Left ventricle myocardium inferior (tissue), 1 donor: Measurements from ENCODE around the gene IQCM. TPM values are rescaled to one million over a fixed set of nuclear protein-coding genes. Genes with fewer than 3 reads are reported as not detected.

Source experiments
- DNase-seq: peaks from one replicate; pipeline ENCODE4 v3.0.0-alpha.2; 2020
- H3K27ac ChIP-seq: fragments of 200-600 bp; replicated peaks from 2 replicates; pipeline ENCODE4 v1.8.0; 2021
- H3K27me3 ChIP-seq: fragments of 200-600 bp; 2 replicates; pipeline ENCODE4 v1.8.0; 2021; ENCODE audit warnings: low read depth
- H3K36me3 ChIP-seq: fragments of 200-600 bp; 2 replicates; pipeline ENCODE4 v1.8.0; 2021
- H3K4me1 ChIP-seq: fragments of 200-600 bp; 2 replicates; pipeline ENCODE4 v1.8.0; 2021
- H3K4me3 ChIP-seq: fragments of 200-600 bp; 2 replicates; pipeline ENCODE4 v1.8.0; 2021; ENCODE audit warnings: mild to moderate bottlenecking, moderate library complexity
- H3K9me3 ChIP-seq: fragments of 200-600 bp; replicated peaks from 2 replicates; pipeline ENCODE4 v1.8.0; 2021
- CTCF ChIP-seq: fragments of 200-600 bp; IDR thresholded peaks from 2 replicates; pipeline ENCODE4 v1.8.0; 2021; ENCODE audit warnings: antibody characterized with exemption, mild to moderate bottlenecking, borderline replicate concordance
- intact Hi-C: fragments of 100-400 bp; cut with micrococcal nuclease; formaldehyde crosslinking; loops from one replicate; pipeline ENCODE4 v1.11.0; 2022
- total RNA-seq: library from RNA; stranded (reverse); fragmentation: NEBNext Ultra II Directional; extraction: Animal tissue kit (Norgen Biotek cat#: 25700); gene quantifications from one replicate; pipeline ENCODE4 v1.2.1, GENCODE V29; 2021
- donor health status: DM: no; HTN: yes; CAD: no; lungs with severe emphysema.

Gene IQCM
- total RNA-seq, 1 donor from 2014 or later = not detected

- no peak overlapping the region for H3K27ac ChIP-seq
- H3K27me3 ChIP-seq = no peaks in the 10 kb centered on the region
- DNase-seq = no peak
- H3K4me3 ChIP-seq = no peak overlapping the region
- intact Hi-C loops = no loop called here
- H3K4me1 ChIP-seq = peaks cover 7% of the 10 kb centered on the region
- TF ChIP-seq CTCF = no peak
- no peaks in the 10 kb centered on the region for H3K36me3 ChIP-seq
- no peaks in the 10 kb centered on the region for H3K9me3 ChIP-seq
Observed at GRCh38 chr4:149793459-149793858, 22.2 kb downstream of the IQCM start.

GRCh38 chr4:149791851-149792250, 23.8 kb downstream of the IQCM start:
- TF ChIP-seq CTCF = no peak
- no peak for DNase-seq
- H3K27me3 ChIP-seq = no peaks in the 10 kb centered on the region
- H3K27ac ChIP-seq = no peak overlapping the region
- H3K9me3 ChIP-seq = no peaks in the 10 kb centered on the region
- no peaks in the 10 kb centered on the region for H3K36me3 ChIP-seq
- no peak overlapping the region for H3K4me3 ChIP-seq
- peaks cover 7% of the 10 kb centered on the region for H3K4me1 ChIP-seq
- intact Hi-C loops = no loop called here

GRCh38 chr4:149790172-149790907, 25.3 kb downstream of the IQCM start:
- no peaks in the 10 kb centered on the region for H3K9me3 ChIP-seq
- intact Hi-C loops = no loop called here
- no peak overlapping the region for H3K4me3 ChIP-seq
- no peak for DNase-seq
- no peak for TF ChIP-seq CTCF
- H3K4me1 ChIP-seq = peaks cover 7% of the 10 kb centered on the region
- no peaks in the 10 kb centered on the region for H3K36me3 ChIP-seq
- no peak overlapping the region for H3K27ac ChIP-seq
- H3K27me3 ChIP-seq = no peaks in the 10 kb centered on the region

- Histone ChIP-seq H3K36me3 (no peaks in the 10 kb centered on the region), H3K27me3 (no peaks in the 10 kb centered on the region), H3K4me1 (peaks cover 7% of the 10 kb centered on the region), H3K4me3 (no peak overlapping the region), H3K9me3 (no peaks in the 10 kb centered on the region), H3K27ac (no peak overlapping the region)
- intact Hi-C loops = no loop called here
- TF ChIP-seq CTCF = no peak
- no peak for DNase-seq
Observed at GRCh38 chr4:149788300-149788699, 27.3 kb downstream of the IQCM start.

- DNase-seq = no peak
- Histone ChIP-seq H3K4me3 (no peak overlapping the region), H3K4me1 (peaks cover 6% of the 10 kb centered on the region), H3K36me3 (no peaks in the 10 kb centered on the region), H3K27ac (no peak overlapping the region), H3K9me3 (no peaks in the 10 kb centered on the region), H3K27me3 (no peaks in the 10 kb centered on the region)
- intact Hi-C loops = no loop called here
- TF ChIP-seq CTCF = no peak
Observed at GRCh38 chr4:149785696-149786431, 29.8 kb downstream of the IQCM start.
